Tibial artery (tissue), 4 donors: ENCODE data around the gene CUL9.

ENCODE experiments used
- DNase-seq, 2 donors: peaks; one replicate each; pipeline ENCODE4 v3.0.0-alpha.2; 2019
- H3K27ac ChIP-seq, 2 donors: fragments of 200-600 bp; sonication (generic) in 1 of 2; 1 replicate in 1 of 2; 2 replicates in 1 of 2; pipeline ENCODE4 v1.5.1; 2018 to 2019; ENCODE audit warnings: mild to moderate bottlenecking in 1 of 2
- H3K27me3 ChIP-seq, 2 donors: fragments of 200-600 bp; sonication (generic) in 1 of 2; one replicate each; pipeline versions ENCODE4 v1.5.1 to v1.6.0; 2016 to 2019
- H3K36me3 ChIP-seq, 3 donors: fragments of 200-600 bp; sonication (generic) in 2 of 3; one replicate each; pipeline ENCODE4 v1.5.1; 2016 to 2019; ENCODE audit warnings: mild to moderate bottlenecking in 2 of 3
- H3K4me1 ChIP-seq, 4 donors: fragments of 200-600 bp; sonication (generic) in 2 of 4; 1 replicate in 3 of 4; 2 replicates in 1 of 4; pipeline ENCODE4 v1.5.1; 2016 to 2019
- H3K4me3 ChIP-seq, 2 donors: fragments of 200-600 bp; sonication (generic) in 1 of 2; 1 replicate in 1 of 2; 2 replicates in 1 of 2; pipeline ENCODE4 v1.5.1; 2018 to 2019; ENCODE audit warnings: mild to moderate bottlenecking in 2 of 2
- H3K9me3 ChIP-seq, 3 donors: fragments of 200-600 bp; sonication (generic) in 1 of 3; one replicate each; pipeline ENCODE4 v1.5.1; 2016 to 2019
- intact Hi-C: fragments of 100-400 bp; cut with DNase I; formaldehyde crosslinking; loops from one replicate; pipeline ENCODE4 v1.15.0; 2023; ENCODE audit warnings: low total_unique reads
- TF ChIP-seq, protein P1 (sequence below), 2 experiments: fragments of 200-600 bp in 1 of 2; fragments of 450-650 bp in 1 of 2; IDR thresholded peaks; one replicate each; pipeline ENCODE4 v1.5.1; 2017 to 2019; ENCODE audit warnings: antibody characterized with exemption in 2 of 2, mild to moderate bottlenecking in 1 of 2, moderate library complexity in 1 of 2

CUL9 gene

DNA sequence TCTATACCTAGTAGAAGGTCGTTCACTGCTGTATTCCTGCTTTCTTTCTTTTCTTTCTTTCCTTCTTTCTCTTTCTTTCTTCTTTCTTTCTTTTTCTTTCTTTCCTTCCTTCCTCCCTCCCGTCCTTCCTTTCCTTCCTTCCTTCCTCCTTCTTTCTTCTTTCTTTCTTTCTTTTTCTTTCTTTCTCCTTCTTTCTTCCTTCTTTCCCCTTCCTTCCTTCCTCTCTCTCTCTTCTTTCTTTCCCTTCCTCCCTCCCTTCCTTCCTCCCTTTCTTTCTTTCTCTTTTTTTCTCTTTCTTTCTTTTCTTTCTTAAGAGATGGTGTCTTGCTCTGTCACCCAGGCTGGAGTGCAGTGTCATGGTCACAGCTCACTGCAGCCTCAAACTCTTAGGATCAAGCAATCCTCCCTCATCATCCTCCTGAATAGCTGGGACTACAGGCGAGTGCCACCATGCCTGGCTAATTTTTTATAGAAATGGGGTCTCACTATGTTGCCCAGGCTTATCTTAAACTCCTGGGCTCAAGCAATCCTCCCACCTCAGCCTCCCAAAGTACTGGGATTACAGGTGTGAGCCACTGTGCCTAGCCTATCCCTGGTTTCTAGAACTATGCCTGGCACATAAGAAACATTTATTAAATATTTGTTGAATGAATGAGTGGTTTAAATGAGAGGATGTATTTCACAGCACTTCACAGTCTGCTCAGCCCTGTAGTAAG lies 49.9 kb downstream of the CUL9 start:
- no peaks in the 10 kb centered on the region for H3K9me3 ChIP-seq
- intact Hi-C loops, result no loop called here
- peaks cover 0 to 14% (median 7%) of the 10 kb centered on the region in 4 donors for H3K4me1 ChIP-seq
- DNase-seq, result peak in 1 of 2 donors; percentile 6
- no peak overlapping the region for H3K27ac ChIP-seq
- peaks cover 0 to 15% of the 10 kb centered on the region in 2 donors for H3K27me3 ChIP-seq
- H3K4me3 ChIP-seq, result no peak overlapping the region
- no peaks in the 10 kb centered on the region for H3K36me3 ChIP-seq
- TF ChIP-seq, protein P1, sequence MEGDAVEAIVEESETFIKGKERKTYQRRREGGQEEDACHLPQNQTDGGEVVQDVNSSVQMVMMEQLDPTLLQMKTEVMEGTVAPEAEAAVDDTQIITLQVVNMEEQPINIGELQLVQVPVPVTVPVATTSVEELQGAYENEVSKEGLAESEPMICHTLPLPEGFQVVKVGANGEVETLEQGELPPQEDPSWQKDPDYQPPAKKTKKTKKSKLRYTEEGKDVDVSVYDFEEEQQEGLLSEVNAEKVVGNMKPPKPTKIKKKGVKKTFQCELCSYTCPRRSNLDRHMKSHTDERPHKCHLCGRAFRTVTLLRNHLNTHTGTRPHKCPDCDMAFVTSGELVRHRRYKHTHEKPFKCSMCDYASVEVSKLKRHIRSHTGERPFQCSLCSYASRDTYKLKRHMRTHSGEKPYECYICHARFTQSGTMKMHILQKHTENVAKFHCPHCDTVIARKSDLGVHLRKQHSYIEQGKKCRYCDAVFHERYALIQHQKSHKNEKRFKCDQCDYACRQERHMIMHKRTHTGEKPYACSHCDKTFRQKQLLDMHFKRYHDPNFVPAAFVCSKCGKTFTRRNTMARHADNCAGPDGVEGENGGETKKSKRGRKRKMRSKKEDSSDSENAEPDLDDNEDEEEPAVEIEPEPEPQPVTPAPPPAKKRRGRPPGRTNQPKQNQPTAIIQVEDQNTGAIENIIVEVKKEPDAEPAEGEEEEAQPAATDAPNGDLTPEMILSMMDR (IDR thresholded peaks at IDR 0.05), result no peak

- H3K4me3 ChIP-seq, result no peak overlapping the region
- peaks cover 0 to 42% of the 10 kb centered on the region in 2 donors for H3K27me3 ChIP-seq
- intact Hi-C loops, result no loop called here
- H3K27ac ChIP-seq, result no peak overlapping the region
- TF ChIP-seq, protein P1 (IDR thresholded peaks at IDR 0.05), result no peak
- H3K36me3 ChIP-seq, result no peaks in the 10 kb centered on the region
- no peaks in the 10 kb centered on the region for H3K4me1 ChIP-seq
- DNase-seq, result no peak
- no peaks in the 10 kb centered on the region for H3K9me3 ChIP-seq
Measured at GRCh38 chr6:43235841-43236240, 53.8 kb downstream of the CUL9 start.

- H3K27ac ChIP-seq, result no peak overlapping the region
- peaks cover 0 to 58% of the 10 kb centered on the region in 2 donors for H3K27me3 ChIP-seq
- H3K9me3 ChIP-seq, result no peaks in the 10 kb centered on the region
- intact Hi-C loops, result no loop called here
- no peaks in the 10 kb centered on the region for H3K4me1 ChIP-seq
- no peak for DNase-seq
- no peaks in the 10 kb centered on the region for H3K36me3 ChIP-seq
- H3K4me3 ChIP-seq, result no peak overlapping the region
- TF ChIP-seq, protein P1 (IDR thresholded peaks at IDR 0.05), result no peak
Measured at GRCh38 chr6:43239054-43239453, 57.1 kb downstream of the CUL9 start.

DNA sequence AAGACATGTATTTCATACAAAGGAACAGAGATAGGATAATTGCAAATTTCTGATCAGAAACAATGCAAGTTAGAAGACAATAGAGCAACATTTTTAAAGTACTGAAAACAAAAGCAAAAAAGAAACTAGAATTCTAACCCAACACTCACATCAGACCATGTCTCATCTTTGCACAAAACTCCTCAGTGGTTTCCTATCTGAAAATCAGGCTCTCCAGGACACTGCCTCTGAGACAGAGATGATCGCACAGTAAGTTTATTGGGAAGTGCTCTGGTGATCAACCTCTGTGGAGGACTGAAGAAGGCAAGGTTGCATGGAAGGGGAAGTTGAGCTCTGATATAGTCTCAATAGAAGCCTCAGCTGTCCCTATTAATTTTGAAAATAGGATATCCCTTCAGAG lies 59.0 kb downstream of the CUL9 start:
- H3K9me3 ChIP-seq, result no peaks in the 10 kb centered on the region
- TF ChIP-seq, protein P1 (IDR thresholded peaks at IDR 0.05), result no peak
- H3K36me3 ChIP-seq, result no peaks in the 10 kb centered on the region
- intact Hi-C loops, result no loop called here
- H3K4me1 ChIP-seq, result no peaks in the 10 kb centered on the region
- no peak overlapping the region for H3K27ac ChIP-seq
- no peak for DNase-seq
- H3K27me3 ChIP-seq, result peaks cover 0 to 69% of the 10 kb centered on the region in 2 donors
- H3K4me3 ChIP-seq, result no peak overlapping the region

- no peak overlapping the region for H3K27ac ChIP-seq
- no peak overlapping the region for H3K4me3 ChIP-seq
- TF ChIP-seq, protein P1 (IDR thresholded peaks at IDR 0.05), result no peak
- peaks cover 0 to 2% (median under 1%) of the 10 kb centered on the region in 4 donors for H3K4me1 ChIP-seq
- intact Hi-C loops, result no loop called here
- H3K36me3 ChIP-seq, result no peaks in the 10 kb centered on the region
- H3K27me3 ChIP-seq, result peaks cover 0 to 71% of the 10 kb centered on the region in 2 donors
- no peak for DNase-seq
- no peaks in the 10 kb centered on the region for H3K9me3 ChIP-seq
Measured at GRCh38 chr6:43241446-43241845, 59.5 kb downstream of the CUL9 start.
